ENCODE measurements around the gene TMPRSS13.

GRCh38 chr11:117969160-117969991 is 40.2 kb upstream of the TMPRSS13 start:
- TF ChIP-seq CTCF (IDR thresholded peaks at IDR 0.05), result no peak
- TF ChIP-seq POLR2A (IDR thresholded peaks at IDR 0.05; ENCODE audit: low read depth), result no peak
